ENCODE measurements around the gene FAM193A.
"Not testable (repeated sequence)": the region's sequence is repeated elsewhere in the genome, so short reads cannot be mapped to it uniquely, and the experiment has no call there.

FAM193A gene

GRCh38 chr4:2515830-2516550 is 20.5 kb upstream of the FAM193A start:
- no peak for DNase-seq

DNA sequence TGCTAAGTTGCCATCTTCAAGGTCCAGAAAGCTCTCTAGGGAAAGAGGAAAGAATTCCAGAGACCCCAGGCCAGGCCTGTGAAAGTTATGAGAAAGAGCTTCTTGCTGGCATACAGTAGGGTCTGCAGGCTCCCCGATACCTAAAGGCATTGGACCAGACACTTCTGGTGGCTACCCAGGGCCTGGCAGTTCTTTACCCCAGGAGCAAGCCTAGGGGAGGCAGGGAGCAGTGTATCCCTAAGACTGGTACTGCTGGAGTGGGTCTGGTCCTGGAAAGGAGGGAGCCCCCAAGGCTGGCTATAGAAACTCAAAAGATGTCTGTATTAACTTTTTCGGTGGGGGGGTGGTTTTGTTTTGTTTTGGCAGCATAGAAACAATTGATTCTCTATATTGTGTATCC is 19.8 kb upstream of the FAM193A start:
- no peak for DNase-seq

GRCh38 chr4:2526559-2526958 is 9.9 kb upstream of the FAM193A start:
- no peak for DNase-seq

DNA sequence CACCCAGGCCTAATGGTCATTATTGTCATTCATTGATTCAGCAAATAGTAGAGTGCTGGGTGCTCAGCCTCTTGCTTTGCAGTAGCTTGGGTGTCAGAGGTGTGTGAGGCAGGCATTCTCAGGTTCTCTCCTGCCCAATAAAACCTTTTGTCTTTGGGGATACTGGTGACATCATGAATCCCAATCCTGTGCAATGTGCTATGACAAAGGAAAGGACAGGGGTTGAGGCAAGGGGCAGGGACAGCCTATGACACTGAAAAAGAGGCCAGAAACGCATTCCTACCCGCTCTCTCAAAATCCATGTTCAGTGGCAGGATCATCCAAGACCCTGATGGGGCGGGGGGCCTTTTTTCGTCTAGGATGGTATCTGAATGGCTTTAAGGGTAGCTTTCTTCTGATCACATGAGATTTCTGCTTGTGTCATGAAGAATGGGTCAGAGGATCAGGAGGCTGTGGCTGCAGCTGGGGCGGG is 1.5 kb upstream of the FAM193A start:
- no peak for DNase-seq

GRCh38 chr4:2535376-2536192 is 863 bp upstream of the FAM193A start:
- peak; percentile 54 to 63 for DNase-seq

GRCh38 chr4:2537011-2537830 is 774 bp downstream of the FAM193A start:
- DNase-seq, result peak; percentile 53 to 55

- DNase-seq, result not testable (repeated sequence)
Observed at GRCh38 chr4:2543580-2544191, 7.2 kb downstream of the FAM193A start.

GRCh38 chr4:2545321-2546013 is 9.0 kb downstream of the FAM193A start:
- no peak for DNase-seq

DNA sequence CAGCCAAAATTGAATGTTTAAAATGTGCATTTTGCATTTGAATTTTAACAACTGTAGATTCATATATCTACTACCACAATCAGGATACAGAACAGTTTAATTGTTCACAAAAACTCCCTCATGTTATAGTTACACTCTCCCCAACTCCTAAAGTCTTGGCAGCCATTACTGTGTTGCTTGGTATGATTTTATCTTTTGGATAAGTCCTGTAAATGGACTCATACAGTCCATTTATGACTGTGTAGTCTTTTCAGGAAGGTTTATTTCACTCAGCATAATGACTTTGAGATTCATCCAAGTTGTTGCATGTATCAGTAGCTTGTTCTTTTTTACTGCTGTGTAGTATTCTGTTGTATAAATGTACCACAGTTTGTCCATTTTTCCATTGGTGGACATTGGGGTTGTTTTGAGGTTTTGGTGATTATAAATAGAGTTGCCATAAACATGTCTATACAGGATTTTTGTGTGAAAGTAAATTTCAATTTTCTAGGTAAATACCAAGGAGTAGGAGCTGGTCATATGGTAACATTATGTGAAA is 9.9 kb downstream of the FAM193A start:
- DNase-seq, result no peak

GRCh38 chr4:2546961-2547691 is 10.7 kb downstream of the FAM193A start:
- DNase-seq, result not testable (repeated sequence)

DNA sequence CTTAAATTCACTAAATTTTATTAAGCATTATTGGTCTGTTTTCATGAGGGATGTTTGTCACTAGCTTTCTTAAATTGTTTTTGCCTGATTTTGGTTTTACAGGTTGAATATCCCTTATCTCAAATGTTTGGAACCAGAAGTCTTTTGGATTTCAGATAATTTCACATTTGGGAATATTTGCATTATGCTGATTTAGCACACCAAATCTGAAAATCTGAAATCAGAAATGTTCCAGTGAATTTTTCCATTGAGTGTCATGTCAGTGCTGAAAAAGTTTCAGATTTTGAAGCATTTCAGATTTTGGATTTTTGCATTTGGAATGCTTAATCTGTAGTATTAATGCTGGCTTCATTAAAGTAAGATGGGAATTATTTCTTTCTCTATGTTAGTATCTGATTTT is 14.7 kb downstream of the FAM193A start:
- DNase-seq, result no peak

- no peak for DNase-seq
Observed at GRCh38 chr4:2552806-2553205, 16.4 kb downstream of the FAM193A start.

DNA sequence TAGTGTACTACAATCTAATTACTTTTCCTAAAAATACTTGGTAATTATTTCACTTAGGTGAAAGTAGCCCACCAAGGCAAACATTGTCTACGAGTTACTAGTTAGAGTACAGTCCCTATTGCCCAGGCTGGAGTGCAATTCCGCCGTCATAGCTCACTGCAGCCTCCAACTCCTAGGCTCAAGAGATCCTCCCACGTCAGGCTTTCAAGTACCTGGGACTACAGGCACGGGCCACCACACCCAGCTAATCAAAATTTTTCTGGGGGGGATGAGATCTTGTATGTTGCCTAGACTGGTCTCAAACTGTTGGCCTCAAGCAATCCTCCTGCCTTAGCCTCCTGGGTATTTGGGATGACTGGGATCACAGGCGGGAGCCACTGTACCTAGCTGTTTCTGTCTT is 21.9 kb downstream of the FAM193A start:
- DNase-seq, result no peak

- DNase-seq, result no peak
Observed at GRCh38 chr4:2560167-2560566, 23.7 kb downstream of the FAM193A start.

- DNase-seq, result no peak
Observed at GRCh38 chr4:2565533-2565932, 29.1 kb downstream of the FAM193A start.

GRCh38 chr4:2570036-2570435 is 33.6 kb downstream of the FAM193A start:
- DNase-seq, result no peak

DNA sequence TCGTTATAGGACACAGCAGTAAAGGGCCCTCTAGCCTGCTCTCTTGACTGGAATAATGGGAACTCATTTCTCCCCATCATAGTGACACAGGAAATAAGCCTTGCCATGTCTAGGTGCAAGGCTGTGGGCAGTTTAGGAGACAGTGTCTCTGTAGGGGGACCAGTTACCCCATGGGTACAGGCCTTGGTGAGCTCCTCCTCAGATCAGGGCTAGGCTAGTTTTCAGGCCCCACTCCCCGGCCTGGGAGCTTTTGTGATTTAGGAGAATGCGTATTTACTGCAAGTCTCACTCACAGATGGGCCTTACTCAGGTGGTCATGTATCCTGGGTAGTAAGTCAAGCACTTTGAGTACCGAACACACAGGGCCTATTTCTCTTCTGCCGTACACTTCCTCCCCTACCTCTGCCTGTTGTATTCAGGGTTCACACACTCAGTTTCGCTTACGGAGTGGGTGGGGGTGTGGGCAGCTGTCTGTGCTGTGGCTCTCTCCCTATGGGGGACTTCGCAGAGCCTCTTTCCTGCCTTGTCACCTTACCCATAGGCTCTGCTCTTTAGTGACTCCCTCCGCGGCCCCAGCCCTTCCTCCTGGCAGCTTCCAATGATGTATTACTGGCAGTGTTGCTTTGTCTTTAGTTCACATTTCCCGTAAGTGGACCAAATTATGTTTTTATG is 34.2 kb downstream of the FAM193A start:
- DNase-seq, result peak; percentile 49 to 50

DNA sequence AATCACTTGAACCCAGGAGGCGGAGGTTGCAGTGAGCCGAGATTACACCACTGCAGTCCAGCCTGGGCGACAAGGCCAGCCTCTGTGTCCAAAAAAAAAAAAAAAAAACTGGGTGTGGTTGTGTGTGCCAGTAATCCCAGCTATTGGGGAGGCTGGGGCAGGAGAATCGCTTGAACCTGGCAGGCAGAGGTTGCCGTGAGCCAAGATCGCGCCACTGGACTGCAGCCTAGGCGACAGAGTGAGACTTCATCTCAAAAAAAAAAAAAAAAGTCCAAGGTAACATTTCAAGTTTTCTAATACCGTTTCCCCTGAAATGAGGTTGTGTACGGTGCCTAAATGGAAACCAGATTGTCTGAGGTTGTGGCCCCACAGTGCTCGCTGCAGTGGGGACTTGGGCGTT is 35.6 kb downstream of the FAM193A start:
- no peak for DNase-seq

GRCh38 chr4:2572866-2573265 is 36.4 kb downstream of the FAM193A start:
- no peak for DNase-seq

DNA sequence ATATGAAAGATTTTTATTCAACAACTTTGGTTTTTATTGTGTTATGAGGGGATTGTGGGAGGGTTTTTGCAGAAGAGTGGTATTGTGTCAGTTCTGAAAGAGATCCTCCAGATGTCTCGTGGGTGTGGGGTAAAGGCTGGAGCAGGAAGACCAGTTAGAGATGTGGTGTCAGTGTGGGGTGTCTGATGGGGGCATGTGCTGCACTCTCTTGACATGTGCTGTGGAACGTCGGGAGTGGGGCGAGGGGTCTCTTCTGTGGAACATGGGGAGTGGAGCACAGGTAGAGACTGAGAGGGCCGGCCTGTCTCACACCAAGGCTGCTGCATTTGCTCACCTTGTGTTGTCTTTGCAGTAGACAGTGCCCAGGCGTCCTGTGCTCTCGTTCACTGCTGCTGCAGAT is 37.6 kb downstream of the FAM193A start:
- DNase-seq, result no peak

- peak in 1 of 2 donors; percentile 7 for DNase-seq
Observed at GRCh38 chr4:2574863-2575262, 38.4 kb downstream of the FAM193A start.

Measured in CD4-positive, alpha-beta T cell treated with Interleukin-1 beta for 1 hour (primary cell).